ENCODE measurements around the gene TSEN54.

TSEN54 gene

GRCh38 chr17:75507733-75508719, 8.3 kb upstream of the TSEN54 start:
- peaks cover 71% of the 10 kb centered on the region for H4K20me1 ChIP-seq
- H3K27me3 ChIP-seq = no peaks in the 10 kb centered on the region
- peak overlapping the region; percentile 73 for H3K4me2 ChIP-seq
- H3K4me1 ChIP-seq = peaks cover 100% of the 10 kb centered on the region
- no peak for TF ChIP-seq Cebpa-rat (IDR thresholded peaks at IDR 0.05)
- H3K4me3 ChIP-seq = no peak overlapping the region
- peak overlapping the region; percentile 67 for H3K9ac ChIP-seq
- peak overlapping the region; percentile 72 for H3K27ac ChIP-seq
- peaks cover 95% of the 10 kb centered on the region for H3K36me3 ChIP-seq
- H3K9me3 ChIP-seq = no peaks in the 10 kb centered on the region

GRCh38 chr17:75508931-75509361, 7.4 kb upstream of the TSEN54 start:
- Histone ChIP-seq H4K20me1 (peaks cover 80% of the 10 kb centered on the region), H3K9ac (peak overlapping the region; percentile 65), H3K4me2 (peak overlapping the region; percentile 73), H3K36me3 (peaks cover 94% of the 10 kb centered on the region), H3K9me3 (no peaks in the 10 kb centered on the region), H3K27ac (peak overlapping the region; percentile 72), H3K4me3 (no peak overlapping the region), H3K27me3 (no peaks in the 10 kb centered on the region), H3K4me1 (peaks cover 100% of the 10 kb centered on the region)
- no peak for TF ChIP-seq Cebpa-rat (IDR thresholded peaks at IDR 0.05)

- H3K9me3 ChIP-seq = no peaks in the 10 kb centered on the region
- TF ChIP-seq Cebpa-rat (IDR thresholded peaks at IDR 0.05) = no peak
- H4K20me1 ChIP-seq = peaks cover 82% of the 10 kb centered on the region
- H3K27me3 ChIP-seq = no peaks in the 10 kb centered on the region
- no peak overlapping the region for H3K4me3 ChIP-seq
- peaks cover 97% of the 10 kb centered on the region for H3K4me1 ChIP-seq
- peak overlapping the region; percentile 73 for H3K4me2 ChIP-seq
- H3K36me3 ChIP-seq = peaks cover 86% of the 10 kb centered on the region
- peak overlapping the region; percentile 72 for H3K27ac ChIP-seq
- peak overlapping the region; percentile 65 for H3K9ac ChIP-seq
These were observed 6.6 kb upstream of the TSEN54 start for GRCh38 chr17:75509528-75510258.

GRCh38 chr17:75511270-75511609, 5.1 kb upstream of the TSEN54 start:
- no peak for TF ChIP-seq Cebpa-rat (IDR thresholded peaks at IDR 0.05)
- Histone ChIP-seq H3K27me3 (no peaks in the 10 kb centered on the region), H3K36me3 (peaks cover 71% of the 10 kb centered on the region), H3K4me1 (peaks cover 82% of the 10 kb centered on the region), H4K20me1 (peaks cover 78% of the 10 kb centered on the region), H3K4me3 (no peak overlapping the region), H3K9me3 (no peaks in the 10 kb centered on the region), H3K9ac (peak overlapping the region; percentile 91), H3K4me2 (peak overlapping the region; percentile 97), H3K27ac (peak overlapping the region; percentile 91; the same call in 1 of the 2 replicates)

- Histone ChIP-seq H3K27ac (peak overlapping the region; percentile 91), H3K9me3 (no peaks in the 10 kb centered on the region), H3K27me3 (no peaks in the 10 kb centered on the region), H3K4me2 (peak overlapping the region; percentile 97), H4K20me1 (peaks cover 80% of the 10 kb centered on the region), H3K36me3 (peaks cover 64% of the 10 kb centered on the region), H3K4me1 (peaks cover 75% of the 10 kb centered on the region), H3K9ac (peak overlapping the region; percentile 91), H3K4me3 (peak overlapping the region; percentile 38; the same call in 1 of the 2 replicates)
- TF ChIP-seq Cebpa-rat (IDR thresholded peaks at IDR 0.05) = no peak
These were observed 4.4 kb upstream of the TSEN54 start for GRCh38 chr17:75511610-75512575.

- Histone ChIP-seq H3K27me3 (no peaks in the 10 kb centered on the region), H3K4me3 (peak overlapping the region; percentile 97), H3K4me2 (peak overlapping the region; percentile 97), H3K9me3 (no peaks in the 10 kb centered on the region), H4K20me1 (peaks cover 80% of the 10 kb centered on the region), H3K36me3 (peaks cover 55% of the 10 kb centered on the region), H3K9ac (peak overlapping the region; percentile 91), H3K4me1 (peaks cover 74% of the 10 kb centered on the region), H3K27ac (peak overlapping the region; percentile 91)
- no peak for TF ChIP-seq Cebpa-rat (IDR thresholded peaks at IDR 0.05)
These were observed 3.2 kb upstream of the TSEN54 start for GRCh38 chr17:75512926-75513640.

GRCh38 chr17:75513641-75514000, 2.7 kb upstream of the TSEN54 start:
- peaks cover 80% of the 10 kb centered on the region for H4K20me1 ChIP-seq
- peaks cover 51% of the 10 kb centered on the region for H3K36me3 ChIP-seq
- peak overlapping the region; percentile 97 for H3K4me2 ChIP-seq
- peaks cover 74% of the 10 kb centered on the region for H3K4me1 ChIP-seq
- H3K4me3 ChIP-seq = peak overlapping the region; percentile 97
- H3K27ac ChIP-seq = peak overlapping the region; percentile 91
- peak overlapping the region; percentile 91 for H3K9ac ChIP-seq
- TF ChIP-seq Cebpa-rat (IDR thresholded peaks at IDR 0.05) = no peak
- no peaks in the 10 kb centered on the region for H3K9me3 ChIP-seq
- no peaks in the 10 kb centered on the region for H3K27me3 ChIP-seq

GRCh38 chr17:75514299-75514918, 1.9 kb upstream of the TSEN54 start:
- no peaks in the 10 kb centered on the region for H3K27me3 ChIP-seq
- peak overlapping the region; percentile 91 for H3K27ac ChIP-seq
- H3K36me3 ChIP-seq = peaks cover 51% of the 10 kb centered on the region
- peaks cover 79% of the 10 kb centered on the region for H4K20me1 ChIP-seq
- peaks cover 70% of the 10 kb centered on the region for H3K4me1 ChIP-seq
- no peak for TF ChIP-seq Cebpa-rat (IDR thresholded peaks at IDR 0.05)
- peak overlapping the region; percentile 91 for H3K9ac ChIP-seq
- H3K4me2 ChIP-seq = peak overlapping the region; percentile 97
- no peaks in the 10 kb centered on the region for H3K9me3 ChIP-seq
- peak overlapping the region; percentile 97 for H3K4me3 ChIP-seq

Measured in BLaER1 (cell line).